Osteocyte (in vitro differentiated cells): ENCODE data around the gene AFF3. TPM values are rescaled to one million over a fixed set of nuclear protein-coding genes. Genes with fewer than 3 reads are reported as not detected.

ENCODE experiments used
- DNase-seq: peaks from one replicate; pipeline ENCODE4 v3.0.0; 2021; ENCODE audit warnings: mixed read lengths; ENCODE audit not compliant: unreplicated experiment; ENCODE audit errors: extremely low spot score
- H3K27ac Mint-ChIP-seq: one replicate; pipeline ENCODE4 v1.8.0; 2021; ENCODE audit warnings: mild to moderate bottlenecking, mixed read lengths; ENCODE audit not compliant: unreplicated experiment
- H3K27me3 Mint-ChIP-seq: one replicate; pipeline ENCODE4 v1.8.0; 2021; ENCODE audit warnings: mixed read lengths; ENCODE audit not compliant: unreplicated experiment
- H3K36me3 Mint-ChIP-seq: one replicate; pipeline ENCODE4 v1.8.0; 2021; ENCODE audit warnings: mixed read lengths; ENCODE audit not compliant: unreplicated experiment
- H3K4me1 Mint-ChIP-seq: one replicate; pipeline ENCODE4 v1.8.0; 2021; ENCODE audit warnings: mixed read lengths; ENCODE audit not compliant: unreplicated experiment
- H3K4me3 Mint-ChIP-seq: one replicate; pipeline ENCODE4 v1.8.0; 2021; ENCODE audit warnings: mild to moderate bottlenecking, moderate library complexity, mixed read lengths; ENCODE audit not compliant: unreplicated experiment
- H3K9me3 Mint-ChIP-seq: one replicate; pipeline ENCODE4 v1.8.0; 2021; ENCODE audit warnings: mixed read lengths; ENCODE audit not compliant: unreplicated experiment
- total RNA-seq: library from RNA; stranded (reverse); gene quantifications from 2 replicates; pipeline ENCODE4 v1.2.1, GENCODE V29; 2021
- TF ChIP-seq, protein P1 (sequence below): fragments of 200-600 bp; sonication (generic); IDR thresholded peaks from 2 replicates; pipeline ENCODE4 v1.5.0; 2021; ENCODE audit warnings: antibody characterized with exemption, mild to moderate bottlenecking, moderate library complexity

The AFF3 gene
- total RNA-seq, 1 donor from 2014 or later = 248 TPM

DNA sequence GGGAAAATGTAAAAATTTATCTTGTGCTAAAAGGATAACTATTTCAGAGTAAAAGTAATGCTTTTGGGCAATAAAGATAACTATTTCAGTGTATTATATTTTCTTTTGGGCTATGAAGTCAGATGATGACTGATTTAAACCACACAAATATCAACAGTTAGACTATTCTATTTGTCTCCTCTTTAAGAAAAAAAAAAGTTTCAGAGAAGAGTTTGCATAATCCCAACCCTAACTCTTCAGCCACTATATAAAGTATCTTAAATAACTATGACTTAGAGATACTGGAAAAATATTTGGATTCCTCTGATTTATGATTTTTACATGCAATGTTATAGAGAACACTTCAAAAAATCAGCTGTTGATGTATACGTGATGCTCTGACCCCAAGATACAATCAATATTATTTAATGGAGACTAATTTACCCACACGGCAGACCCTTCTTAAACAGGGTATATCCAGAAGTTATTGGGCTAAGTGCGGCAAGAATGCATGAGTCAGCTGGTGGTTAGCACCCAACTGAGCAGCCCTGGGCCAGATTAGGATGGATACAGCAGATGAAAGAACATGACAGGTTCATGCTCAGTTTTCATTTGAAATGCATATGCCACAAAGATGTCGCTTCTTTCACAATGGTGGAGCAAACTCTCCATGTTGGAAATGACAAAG, 279.0 kb downstream of the AFF3 start:
- TF ChIP-seq, protein P1, sequence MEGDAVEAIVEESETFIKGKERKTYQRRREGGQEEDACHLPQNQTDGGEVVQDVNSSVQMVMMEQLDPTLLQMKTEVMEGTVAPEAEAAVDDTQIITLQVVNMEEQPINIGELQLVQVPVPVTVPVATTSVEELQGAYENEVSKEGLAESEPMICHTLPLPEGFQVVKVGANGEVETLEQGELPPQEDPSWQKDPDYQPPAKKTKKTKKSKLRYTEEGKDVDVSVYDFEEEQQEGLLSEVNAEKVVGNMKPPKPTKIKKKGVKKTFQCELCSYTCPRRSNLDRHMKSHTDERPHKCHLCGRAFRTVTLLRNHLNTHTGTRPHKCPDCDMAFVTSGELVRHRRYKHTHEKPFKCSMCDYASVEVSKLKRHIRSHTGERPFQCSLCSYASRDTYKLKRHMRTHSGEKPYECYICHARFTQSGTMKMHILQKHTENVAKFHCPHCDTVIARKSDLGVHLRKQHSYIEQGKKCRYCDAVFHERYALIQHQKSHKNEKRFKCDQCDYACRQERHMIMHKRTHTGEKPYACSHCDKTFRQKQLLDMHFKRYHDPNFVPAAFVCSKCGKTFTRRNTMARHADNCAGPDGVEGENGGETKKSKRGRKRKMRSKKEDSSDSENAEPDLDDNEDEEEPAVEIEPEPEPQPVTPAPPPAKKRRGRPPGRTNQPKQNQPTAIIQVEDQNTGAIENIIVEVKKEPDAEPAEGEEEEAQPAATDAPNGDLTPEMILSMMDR = no peak
- DNase-seq = no peak
- Mint-ChIP-seq H3K36me3 (peaks cover 28% of the 10 kb centered on the region), H3K27me3 (no peaks in the 10 kb centered on the region), H3K9me3 (peaks cover 5% of the 10 kb centered on the region), H3K4me3 (no peak overlapping the region), H3K4me1 (peaks cover 87% of the 10 kb centered on the region), H3K27ac (peak overlapping the region; percentile 68)

DNA sequence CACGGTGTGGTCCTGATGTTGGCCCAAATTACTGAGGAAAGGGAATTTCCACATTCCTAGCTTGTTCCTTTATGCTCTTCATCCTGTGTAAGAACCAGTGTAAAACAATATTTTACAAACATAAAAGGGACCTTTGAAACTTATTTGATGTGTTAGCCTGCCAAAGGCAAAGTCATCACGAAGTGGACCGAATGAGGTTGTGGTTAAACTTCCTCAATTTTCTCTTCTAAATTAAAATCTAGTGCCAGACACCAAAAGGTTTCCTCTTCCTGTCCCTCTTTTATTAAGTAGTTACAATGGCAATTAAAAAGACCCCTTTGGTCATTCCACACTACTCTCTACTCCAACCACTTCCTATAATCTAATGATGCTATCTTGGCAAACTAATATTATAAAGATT, 279.8 kb downstream of the AFF3 start:
- no peaks in the 10 kb centered on the region for H3K27me3 Mint-ChIP-seq
- TF ChIP-seq, protein P1 = no peak
- no peak for DNase-seq
- no peak overlapping the region for H3K4me3 Mint-ChIP-seq
- peaks cover 5% of the 10 kb centered on the region for H3K9me3 Mint-ChIP-seq
- H3K36me3 Mint-ChIP-seq = peaks cover 27% of the 10 kb centered on the region
- peaks cover 86% of the 10 kb centered on the region for H3K4me1 Mint-ChIP-seq
- peak overlapping the region; percentile 70 for H3K27ac Mint-ChIP-seq

DNA sequence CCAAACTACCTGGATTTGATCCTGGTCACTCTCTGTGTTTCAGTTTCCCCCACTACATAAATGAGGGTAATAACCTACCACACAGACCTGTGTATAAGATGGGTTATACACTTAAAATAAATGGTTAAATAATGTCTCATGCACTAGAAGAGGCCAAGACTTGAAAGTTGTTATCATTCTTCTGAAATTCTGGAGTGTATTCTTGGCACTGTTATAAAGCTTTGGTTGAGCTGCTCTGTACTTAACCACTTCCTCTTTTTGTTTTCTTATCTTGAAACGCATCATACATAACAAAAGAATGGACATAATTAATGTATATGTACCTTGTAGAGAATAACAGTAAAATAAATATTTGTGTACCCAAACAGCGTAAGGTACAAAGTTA, 281.0 kb downstream of the AFF3 start:
- peaks cover 26% of the 10 kb centered on the region for H3K36me3 Mint-ChIP-seq
- H3K4me1 Mint-ChIP-seq = peaks cover 81% of the 10 kb centered on the region
- TF ChIP-seq, protein P1 = no peak
- no peak overlapping the region for H3K4me3 Mint-ChIP-seq
- peak overlapping the region; percentile 70 for H3K27ac Mint-ChIP-seq
- H3K9me3 Mint-ChIP-seq = peaks cover 5% of the 10 kb centered on the region
- no peaks in the 10 kb centered on the region for H3K27me3 Mint-ChIP-seq
- no peak for DNase-seq

DNA sequence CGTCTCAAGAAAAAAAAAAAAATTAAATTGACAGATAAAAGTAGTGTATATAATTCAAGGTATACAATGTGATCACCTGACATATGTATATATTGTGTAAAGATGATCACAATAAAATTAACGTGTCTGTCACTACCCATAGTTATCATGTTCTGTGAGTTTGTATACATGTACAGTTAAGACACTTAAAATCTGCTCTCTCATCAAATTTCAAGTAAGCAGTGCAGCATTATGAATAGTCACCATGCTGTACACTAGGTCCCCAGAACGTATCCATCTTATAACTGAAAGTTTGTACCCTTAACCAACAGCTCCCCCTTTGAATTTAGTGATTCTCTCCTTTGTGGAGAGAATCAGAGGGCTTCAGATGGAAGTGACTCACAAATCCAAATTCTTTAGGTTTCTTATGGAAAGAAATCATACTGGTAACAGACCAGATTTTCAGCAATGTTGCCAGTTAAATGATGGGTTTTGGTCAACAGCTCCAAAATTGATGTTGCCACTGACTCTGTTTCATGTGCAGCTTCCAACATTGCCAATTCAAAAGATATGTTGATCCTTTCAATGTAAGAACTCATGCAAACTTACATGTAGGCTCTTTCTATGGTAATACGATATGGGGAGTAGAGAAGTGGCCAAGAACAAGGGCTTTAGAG, 281.5 kb downstream of the AFF3 start:
- no peak for DNase-seq
- Mint-ChIP-seq H3K4me1 (peaks cover 77% of the 10 kb centered on the region), H3K36me3 (peaks cover 27% of the 10 kb centered on the region), H3K27ac (peak overlapping the region; percentile 70), H3K27me3 (no peaks in the 10 kb centered on the region), H3K9me3 (peaks cover 8% of the 10 kb centered on the region), H3K4me3 (no peak overlapping the region)
- TF ChIP-seq, protein P1 = no peak

DNA sequence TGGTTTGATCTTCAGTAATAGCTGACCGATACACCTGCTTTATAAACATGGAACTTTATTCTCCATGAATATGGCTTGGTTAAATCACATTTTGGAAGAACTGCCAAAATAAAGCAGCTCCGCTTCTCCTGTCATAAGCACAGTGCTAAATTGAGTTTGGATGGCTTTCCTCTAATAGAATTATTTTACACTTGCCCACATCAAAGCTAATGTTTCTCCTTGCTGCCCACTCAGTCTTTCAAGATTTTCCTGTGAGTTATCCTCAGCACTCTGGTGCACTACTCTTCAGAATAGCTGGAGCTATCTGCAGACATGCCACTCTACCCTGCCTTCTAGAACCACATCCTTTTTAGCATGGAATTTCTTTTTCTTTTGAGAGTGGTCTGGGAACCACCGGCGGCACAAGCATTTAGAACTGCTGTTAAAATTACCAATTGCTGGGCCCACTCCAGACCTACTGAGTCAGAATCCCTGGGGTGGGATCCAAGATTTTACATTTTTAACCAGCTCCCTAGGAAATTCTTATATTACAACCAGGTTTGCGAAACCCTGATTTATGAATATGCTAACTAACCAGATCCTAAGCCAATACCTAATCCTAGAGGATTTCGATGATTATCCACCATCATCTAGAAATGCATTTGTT, 283.3 kb downstream of the AFF3 start:
- TF ChIP-seq, protein P1 = no peak
- no peak for DNase-seq
- Mint-ChIP-seq H3K4me1 (peaks cover 59% of the 10 kb centered on the region), H3K4me3 (no peak overlapping the region), H3K27me3 (no peaks in the 10 kb centered on the region), H3K27ac (peak overlapping the region; percentile 19), H3K36me3 (peaks cover 31% of the 10 kb centered on the region), H3K9me3 (peaks cover 15% of the 10 kb centered on the region)
